GM18868 (cell line): ENCODE data around the gene ZNF335.

Experiments used
- ATAC-seq: cut with Tn5 transposase; IDR thresholded peaks from one replicate; pipeline ENCODE4 v1.9.1; 2021; ENCODE audit warnings: mild to moderate bottlenecking, moderate library complexity; ENCODE audit not compliant: unreplicated experiment

The ZNF335 gene, protein sequence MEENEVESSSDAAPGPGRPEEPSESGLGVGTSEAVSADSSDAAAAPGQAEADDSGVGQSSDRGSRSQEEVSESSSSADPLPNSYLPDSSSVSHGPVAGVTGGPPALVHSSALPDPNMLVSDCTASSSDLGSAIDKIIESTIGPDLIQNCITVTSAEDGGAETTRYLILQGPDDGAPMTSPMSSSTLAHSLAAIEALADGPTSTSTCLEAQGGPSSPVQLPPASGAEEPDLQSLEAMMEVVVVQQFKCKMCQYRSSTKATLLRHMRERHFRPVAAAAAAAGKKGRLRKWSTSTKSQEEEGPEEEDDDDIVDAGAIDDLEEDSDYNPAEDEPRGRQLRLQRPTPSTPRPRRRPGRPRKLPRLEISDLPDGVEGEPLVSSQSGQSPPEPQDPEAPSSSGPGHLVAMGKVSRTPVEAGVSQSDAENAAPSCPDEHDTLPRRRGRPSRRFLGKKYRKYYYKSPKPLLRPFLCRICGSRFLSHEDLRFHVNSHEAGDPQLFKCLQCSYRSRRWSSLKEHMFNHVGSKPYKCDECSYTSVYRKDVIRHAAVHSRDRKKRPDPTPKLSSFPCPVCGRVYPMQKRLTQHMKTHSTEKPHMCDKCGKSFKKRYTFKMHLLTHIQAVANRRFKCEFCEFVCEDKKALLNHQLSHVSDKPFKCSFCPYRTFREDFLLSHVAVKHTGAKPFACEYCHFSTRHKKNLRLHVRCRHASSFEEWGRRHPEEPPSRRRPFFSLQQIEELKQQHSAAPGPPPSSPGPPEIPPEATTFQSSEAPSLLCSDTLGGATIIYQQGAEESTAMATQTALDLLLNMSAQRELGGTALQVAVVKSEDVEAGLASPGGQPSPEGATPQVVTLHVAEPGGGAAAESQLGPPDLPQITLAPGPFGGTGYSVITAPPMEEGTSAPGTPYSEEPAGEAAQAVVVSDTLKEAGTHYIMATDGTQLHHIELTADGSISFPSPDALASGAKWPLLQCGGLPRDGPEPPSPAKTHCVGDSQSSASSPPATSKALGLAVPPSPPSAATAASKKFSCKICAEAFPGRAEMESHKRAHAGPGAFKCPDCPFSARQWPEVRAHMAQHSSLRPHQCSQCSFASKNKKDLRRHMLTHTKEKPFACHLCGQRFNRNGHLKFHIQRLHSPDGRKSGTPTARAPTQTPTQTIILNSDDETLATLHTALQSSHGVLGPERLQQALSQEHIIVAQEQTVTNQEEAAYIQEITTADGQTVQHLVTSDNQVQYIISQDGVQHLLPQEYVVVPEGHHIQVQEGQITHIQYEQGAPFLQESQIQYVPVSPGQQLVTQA (N-terminal part only)

DNA sequence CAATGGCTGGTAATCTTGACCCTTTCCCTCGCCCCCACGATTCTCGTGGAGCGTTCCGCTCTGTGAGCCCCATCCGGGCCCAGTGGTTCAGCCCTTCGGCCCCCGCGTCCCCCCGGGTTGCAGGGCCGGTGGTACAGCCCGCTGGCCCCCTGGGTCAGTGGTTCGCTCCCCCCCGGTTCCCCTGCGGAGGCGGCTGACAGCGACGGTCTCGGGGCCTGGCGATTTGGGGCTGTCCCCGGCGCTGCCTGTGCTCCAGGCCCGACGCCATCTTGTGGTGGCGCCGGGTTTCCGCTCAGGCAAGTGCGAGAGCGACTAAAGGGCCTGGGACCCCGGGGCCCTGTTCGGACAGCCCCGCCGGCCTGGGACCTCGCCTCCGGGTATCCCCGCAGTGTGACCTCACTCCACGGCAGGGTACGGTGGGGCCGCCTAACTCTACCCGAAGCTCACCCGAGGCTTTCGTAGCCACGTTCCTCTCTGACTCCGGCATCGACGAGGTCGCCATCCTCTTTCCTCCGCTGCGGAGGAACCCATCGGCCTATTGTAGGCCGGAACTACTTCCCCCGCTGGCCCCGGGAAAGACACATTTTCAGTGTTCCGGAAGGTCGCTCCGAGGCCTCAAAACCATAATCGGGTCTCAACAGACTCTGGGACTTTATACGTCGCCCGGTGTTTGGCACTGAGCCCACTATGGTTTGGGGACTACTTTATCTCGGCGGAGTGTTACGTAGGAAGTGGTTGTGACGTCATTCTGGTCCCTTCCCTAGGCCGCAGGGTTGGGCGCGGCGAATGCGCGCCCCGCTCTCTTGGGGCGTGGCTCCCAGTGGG lies at the start of gene ZNF335:
Gene ZNF335, minus strand, starts transcription at position 529 of the 825 bp plus-strand sequence. CDS start 793 bp downstream, outside the sequence.
- peak; percentile 80 for ATAC-seq

DNA sequence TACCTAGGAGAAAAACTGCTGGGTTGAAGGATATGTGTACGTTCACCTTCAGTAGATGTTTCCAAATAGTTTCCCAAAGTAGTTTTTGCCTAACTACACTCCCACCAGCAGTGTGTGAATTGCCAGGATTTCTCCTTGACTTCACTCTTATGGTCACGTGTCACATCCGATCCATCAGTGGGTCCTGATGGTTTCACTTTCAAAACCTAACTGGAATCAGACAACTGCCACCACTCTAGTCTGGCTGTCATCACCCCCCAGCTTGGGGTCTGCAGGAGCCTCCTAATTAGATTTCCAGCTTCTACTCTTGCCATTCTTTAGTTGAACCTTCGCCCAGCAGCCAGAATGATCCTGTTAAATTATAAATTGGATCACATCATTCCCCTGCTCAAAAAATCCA lies 48.6 kb upstream of the ZNF335 start:
- ATAC-seq = no peak

DNA sequence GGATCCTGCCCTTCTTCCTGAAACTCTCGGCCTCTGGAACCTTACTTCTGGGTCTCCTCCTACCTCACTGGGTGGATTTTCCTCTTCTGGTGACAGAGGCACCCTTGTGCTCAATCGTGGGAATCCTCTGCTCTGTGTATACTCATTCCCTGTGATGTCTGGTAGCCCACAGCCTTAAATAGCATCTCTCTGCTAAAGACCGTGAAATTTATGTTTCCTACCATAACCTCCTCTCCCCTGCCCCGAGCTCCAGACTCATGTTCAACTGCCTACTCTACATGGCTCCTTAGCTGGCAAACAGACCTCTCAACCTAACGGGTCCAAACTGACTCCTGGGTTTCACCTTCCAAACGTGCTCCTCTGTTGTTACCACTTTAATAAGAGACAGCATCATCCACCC lies 46.6 kb upstream of the ZNF335 start:
- no peak for ATAC-seq

DNA sequence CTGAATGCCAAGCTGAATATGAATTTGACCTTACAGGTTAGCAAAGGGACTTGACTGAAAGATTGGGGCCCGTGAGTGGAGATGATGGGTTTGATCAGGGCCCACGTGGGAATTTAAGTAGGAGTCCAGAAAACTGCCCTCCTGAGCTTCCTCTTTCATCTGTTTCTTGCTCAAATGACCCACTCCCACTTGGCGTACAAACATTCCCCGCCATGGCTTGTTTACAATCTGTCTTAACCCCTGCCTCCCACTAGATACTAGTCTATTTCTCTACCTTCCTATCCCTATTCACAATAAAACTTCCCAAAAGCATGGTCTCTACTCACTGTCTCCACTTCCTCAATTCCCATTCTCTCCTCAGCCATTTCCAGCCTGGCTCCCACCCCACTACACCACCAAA lies 46.1 kb upstream of the ZNF335 start:
- no peak for ATAC-seq

DNA sequence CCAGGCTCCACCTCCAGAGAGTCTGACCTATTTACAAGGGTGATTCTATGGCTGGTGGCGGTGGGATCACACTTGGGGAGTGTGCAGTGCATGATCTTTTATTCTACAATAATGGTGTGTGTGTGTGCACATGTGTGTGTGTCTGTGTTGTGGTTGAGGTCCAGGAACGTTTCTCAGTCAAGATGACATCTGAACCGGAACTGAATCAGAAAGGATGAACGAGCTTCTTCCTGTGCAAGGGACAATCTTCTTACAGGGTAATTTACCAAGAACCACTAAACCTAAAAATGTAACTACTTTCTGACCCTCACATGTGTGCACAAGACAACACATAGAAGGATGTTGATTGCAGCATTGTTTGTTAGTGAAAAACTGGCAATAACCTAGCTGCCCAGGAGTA lies 45.3 kb upstream of the ZNF335 start:
- ATAC-seq = no peak

DNA sequence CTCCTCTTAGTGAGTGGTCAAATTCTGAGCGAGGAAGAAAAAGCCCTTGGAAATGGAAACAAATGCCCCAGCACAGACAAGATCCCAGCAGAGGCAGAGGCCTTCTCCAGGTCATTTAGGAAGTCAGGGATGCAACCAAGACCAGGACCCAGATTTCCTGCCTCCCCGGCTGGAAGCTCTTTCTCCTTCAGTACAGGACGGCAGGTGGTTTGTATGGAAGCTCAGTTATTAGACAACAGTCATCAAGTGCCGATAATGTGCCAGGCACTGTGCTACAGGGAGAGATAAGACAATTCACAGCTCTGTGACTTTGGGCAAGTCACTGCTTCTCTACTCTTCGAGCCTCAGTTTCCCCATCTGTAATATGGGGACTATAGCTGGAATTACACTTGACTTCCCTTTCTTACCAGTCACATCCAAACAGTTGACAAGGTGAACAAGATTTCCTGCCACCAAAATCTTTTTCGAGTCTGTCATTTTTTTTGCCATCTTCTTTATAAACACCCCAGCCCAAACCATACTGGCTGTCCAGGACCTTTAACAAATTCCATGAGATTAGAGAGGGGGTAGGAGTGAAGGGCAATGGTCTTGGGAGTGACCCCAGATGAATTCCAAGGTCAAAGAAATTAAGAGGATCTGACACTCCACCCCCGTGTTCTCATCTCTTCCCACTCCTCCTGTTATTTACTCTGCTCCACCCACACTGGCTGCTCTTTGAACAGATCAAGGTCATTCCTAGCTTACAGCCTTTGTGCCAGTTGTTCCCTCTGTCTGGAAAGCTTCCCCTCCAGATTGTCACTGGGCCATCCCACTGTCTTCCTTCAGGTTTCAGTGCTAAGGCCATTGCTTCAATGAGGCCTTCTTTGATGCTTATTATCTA lies 42.8 kb upstream of the ZNF335 start:
- no peak for ATAC-seq

DNA sequence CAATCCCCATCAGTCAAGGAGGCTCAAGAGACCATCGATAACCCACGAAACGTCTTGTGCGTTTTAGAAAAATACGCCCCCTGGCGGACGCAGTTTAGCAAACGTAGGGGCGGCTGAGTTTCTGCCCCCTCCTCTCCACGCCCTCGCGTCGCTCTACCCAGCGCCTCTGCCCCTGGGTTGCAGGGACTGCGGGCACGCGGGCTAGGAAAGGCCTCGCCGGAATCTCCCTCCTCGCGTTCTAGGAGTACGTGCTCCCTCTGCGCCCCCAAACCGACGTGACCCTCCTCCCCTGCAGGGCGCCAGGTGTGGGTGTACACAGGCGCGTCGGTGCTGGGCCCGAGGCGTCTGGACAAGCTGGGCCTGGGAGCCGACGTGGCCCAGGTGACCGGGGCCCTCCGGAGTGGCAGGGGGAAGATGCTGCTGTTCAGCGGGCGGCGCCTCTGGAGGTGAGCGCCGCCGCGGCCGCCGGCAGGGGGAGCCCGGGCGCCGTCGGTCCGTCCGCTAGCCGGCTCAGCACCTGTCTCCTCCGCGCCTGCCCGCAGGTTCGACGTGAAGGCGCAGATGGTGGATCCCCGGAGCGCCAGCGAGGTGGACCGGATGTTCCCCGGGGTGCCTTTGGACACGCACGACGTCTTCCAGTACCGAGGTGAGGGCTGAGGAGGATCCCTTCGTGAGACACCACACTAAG lies 42.0 kb upstream of the ZNF335 start:
- peak; percentile 74 for ATAC-seq

DNA sequence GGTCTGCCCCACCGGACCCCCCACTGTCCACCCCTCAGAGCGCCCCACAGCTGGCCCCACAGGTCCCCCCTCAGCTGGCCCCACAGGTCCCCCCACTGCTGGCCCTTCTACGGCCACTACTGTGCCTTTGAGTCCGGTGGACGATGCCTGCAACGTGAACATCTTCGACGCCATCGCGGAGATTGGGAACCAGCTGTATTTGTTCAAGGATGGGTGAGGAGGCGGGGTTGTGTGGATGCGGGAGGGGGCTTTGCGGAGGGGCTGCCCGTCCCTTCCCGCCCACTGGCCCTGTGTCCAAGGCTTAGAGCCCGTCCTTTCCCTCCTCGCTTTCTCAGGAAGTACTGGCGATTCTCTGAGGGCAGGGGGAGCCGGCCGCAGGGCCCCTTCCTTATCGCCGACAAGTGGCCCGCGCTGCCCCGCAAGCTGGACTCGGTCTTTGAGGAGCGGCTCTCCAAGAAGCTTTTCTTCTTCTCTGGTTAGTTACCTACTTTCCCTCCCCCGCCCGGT lies 41.4 kb upstream of the ZNF335 start:
- ATAC-seq = no peak

DNA sequence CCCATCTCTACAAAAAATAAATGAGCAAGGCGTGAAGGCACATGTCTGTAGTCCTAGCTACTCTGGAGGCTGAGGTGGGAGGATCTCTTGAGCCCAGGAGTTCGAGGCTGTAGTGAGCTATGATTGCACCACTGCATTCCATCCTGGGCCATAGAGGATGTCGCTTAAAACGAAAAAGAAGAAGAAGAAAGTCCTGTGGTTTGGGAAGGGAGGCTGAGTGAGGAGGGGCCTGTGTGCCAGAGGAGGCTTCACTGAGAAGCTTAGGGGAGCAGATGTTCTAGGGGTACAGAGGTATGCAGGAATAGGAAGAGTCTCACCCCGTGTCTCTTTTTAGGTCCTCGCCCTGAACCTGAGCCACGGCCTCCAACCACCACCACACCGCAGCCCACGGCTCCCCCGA lies 40.9 kb upstream of the ZNF335 start:
- ATAC-seq = no peak

DNA sequence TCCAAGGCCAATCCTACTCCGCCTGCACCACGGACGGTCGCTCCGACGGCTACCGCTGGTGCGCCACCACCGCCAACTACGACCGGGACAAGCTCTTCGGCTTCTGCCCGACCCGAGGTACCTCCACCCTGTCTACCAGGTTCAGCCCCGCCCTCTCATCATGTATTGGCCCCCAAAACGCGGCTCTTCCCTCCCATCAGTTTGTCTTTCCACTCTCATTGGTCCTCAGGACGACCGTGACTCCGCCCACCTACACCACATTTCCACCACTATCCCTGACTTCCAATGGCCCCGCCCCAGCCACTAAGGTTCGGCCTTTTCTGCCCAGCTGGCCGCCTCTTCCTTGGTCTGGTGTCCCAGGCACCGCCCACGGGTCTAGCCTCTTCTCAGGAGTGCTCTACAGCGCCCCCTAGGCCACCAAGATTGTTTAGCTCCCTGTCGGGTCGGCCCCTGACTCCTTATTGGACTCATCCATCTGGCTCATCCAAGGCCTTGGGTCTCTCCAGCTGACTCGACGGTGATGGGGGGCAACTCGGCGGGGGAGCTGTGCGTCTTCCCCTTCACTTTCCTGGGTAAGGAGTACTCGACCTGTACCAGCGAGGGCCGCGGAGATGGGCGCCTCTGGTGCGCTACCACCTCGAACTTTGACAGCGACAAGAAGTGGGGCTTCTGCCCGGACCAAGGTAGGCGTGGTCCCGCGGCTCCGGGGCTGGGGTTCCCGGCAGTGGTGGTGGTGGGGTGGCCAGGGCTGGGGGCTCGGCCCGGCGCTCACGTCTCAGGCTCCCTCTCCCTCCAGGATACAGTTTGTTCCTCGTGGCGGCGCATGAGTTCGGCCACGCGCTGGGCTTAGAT lies 39.9 kb upstream of the ZNF335 start:
- ATAC-seq = no peak

DNA sequence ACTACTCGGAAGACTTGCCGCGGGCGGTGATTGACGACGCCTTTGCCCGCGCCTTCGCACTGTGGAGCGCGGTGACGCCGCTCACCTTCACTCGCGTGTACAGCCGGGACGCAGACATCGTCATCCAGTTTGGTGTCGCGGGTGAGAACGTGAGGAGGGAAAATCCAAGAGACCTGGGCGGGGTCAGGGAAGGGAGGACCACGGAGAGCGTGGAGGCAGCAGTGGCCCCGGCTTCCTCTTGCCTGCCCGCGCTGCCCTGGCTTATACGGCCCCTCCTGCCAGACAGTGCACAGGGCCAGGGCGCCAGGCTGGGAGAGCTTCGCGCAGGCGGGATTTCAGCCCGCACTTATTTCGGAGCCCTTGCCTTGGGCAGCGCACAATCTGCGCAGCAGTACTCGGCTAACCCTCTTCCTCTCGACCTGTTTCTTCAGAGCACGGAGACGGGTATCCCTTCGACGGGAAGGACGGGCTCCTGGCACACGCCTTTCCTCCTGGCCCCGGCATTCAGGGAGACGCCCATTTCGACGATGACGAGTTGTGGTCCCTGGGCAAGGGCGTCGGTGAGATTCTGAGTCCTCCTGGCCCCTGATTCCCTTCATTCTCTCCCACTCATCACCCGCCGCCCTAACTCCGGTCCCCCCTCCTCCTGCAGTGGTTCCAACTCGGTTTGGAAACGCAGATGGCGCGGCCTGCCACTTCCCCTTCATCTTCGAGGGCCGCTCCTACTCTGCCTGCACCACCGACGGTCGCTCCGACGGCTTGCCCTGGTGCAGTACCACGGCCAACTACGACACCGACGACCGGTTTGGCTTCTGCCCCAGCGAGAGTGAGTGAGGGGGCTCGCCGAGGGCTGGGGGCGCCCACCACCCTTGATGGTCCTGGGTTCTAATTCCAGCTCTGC lies 38.7 kb upstream of the ZNF335 start:
- no peak for ATAC-seq

DNA sequence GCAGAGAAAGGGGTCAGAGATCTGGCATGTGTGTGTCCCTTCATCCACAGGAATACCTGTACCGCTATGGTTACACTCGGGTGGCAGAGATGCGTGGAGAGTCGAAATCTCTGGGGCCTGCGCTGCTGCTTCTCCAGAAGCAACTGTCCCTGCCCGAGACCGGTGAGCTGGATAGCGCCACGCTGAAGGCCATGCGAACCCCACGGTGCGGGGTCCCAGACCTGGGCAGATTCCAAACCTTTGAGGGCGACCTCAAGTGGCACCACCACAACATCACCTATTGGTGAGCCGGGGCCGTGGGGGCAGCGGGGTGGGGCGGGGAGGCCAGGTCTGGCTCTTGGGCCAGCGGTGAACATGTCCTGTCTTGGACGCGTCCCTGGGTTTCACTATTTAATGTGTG lies 37.8 kb upstream of the ZNF335 start:
- no peak for ATAC-seq

DNA sequence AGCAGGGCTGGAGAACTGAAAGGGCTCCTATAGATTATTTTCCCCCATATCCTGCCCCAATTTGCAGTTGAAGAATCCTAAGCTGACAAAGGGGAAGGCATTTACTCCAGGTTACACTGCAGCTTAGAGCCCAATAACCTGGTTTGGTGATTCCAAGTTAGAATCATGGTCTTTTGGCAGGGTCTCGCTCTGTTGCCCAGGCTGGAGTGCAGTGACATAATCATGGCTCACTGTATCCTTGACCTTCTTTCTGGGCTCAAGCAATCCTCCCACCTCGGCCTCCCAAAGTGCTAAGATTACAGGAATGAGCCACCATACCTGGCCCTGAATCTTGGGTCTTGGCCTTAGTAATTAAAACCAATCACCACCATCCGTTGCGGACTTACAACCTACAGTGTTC lies 35.7 kb upstream of the ZNF335 start:
- no peak for ATAC-seq

DNA sequence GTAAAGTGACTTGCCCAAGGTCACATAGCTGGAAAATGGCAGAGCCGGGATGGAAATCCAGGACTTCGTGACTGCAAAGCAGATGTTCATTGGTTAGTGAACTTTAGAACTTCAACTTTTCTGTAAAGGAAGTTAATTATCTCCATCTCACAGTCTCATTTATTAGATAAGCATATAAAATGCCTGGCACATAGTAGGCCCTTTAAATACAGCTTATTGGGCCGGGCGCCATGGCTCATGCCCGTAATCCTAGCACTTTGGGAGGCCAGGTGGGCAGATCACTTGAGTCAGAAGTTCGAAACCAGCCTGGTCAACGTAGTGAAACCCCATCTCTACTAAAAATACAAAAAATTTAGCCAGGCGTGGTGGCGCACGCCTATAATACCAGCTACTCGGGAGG lies 35.0 kb upstream of the ZNF335 start:
- no peak for ATAC-seq

DNA sequence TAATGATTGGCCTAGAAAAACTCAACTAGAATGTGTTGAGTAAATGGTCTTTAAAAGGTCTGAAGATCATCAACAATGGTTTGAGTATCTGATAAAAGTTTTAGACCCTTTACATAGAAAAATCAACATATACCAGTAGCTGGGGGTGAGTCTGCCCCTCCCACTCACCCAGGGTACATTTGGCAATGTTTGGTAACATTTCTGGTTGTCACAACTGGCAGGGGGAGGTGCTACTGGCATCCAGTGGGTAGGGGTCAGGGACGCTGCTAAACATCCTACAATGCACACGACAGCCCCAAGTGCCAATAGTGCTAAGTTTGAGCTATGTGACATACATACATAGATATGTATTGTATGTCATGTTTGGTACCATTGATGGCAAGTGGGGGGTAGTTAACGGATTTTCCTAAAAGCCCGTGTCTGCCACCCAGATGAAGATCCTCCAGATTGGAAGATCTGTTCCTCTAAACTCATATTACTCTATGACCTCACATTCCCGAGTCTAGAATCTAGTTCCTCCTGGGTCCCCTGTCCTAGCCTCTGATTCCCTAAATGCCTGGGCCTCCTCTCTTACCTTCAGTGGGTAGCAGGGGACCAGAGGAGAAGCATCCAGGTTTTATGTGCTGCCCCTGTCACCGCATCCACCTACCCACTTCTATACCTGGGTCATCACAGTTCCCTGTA lies 34.2 kb upstream of the ZNF335 start:
- no peak for ATAC-seq

DNA sequence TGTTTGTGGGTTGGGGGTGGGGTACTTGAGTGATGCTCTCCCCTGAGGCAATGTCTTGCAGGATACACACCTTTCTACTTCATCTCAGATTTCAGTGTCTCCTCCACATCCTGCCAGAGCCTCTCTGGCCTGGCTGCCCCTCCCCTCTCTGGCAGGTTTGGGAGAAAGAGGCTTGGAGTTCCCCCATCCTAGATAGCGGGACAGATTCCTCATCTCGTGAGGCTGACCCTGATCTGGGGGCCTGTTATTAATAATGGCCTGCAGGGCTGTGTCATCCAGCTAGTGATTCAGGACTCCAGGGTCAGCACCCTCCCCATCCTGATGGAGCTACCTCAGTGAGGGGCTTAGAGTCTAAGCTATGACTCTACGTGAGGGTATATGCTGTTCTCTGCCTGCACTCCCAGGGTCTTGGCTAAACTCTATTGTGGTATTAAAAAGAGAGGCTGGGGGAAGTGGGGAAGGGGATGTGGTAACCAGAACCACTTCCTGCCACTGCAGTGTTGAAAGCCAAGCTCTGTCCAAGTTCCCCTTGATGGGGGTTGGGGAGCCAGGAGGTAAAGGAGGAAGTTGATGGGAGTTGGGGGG lies 33.0 kb upstream of the ZNF335 start:
- no peak for ATAC-seq
